Measurements from ENCODE around the gene IPP.

The IPP gene

DNA sequence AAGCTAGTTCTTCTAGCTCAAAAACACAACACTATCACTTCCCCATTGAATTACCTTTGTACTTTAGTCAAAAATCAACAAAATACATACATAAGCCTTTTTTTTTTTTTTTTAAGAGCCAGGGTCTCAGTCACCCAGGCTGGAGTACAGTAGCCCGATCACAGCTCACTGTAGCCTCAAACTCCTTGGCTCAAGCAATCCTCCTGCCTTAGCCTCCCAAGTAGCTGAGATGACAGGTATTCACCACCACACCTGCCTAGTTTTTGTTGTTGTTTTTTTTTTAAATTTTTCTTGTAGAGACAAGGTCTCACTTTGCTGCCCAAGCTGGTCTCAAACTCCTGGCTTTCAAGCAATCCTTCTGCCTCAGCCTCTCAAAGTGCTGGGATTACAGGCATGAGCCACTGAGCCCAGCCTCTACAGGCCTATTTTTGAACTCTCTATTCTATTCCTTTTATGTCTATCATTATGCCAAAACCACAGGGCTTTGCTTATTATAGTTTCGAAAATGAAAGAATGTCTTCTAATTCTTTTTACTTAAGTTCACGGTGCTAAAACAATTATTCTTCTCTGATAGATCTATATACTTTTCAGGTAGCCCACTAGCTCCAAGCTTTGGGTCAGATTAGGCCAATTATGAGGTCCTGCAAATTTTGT is 93.8 kb downstream of the IPP start (continued):
- no peak for TF ChIP-seq ZNF324 (tag by site-specific recombination; IDR thresholded peaks at IDR 0.05)
- no peak for TF ChIP-seq ZNF837 (tag by site-specific recombination; IDR thresholded peaks at IDR 0.05)
- TF ChIP-seq, protein P1, sequence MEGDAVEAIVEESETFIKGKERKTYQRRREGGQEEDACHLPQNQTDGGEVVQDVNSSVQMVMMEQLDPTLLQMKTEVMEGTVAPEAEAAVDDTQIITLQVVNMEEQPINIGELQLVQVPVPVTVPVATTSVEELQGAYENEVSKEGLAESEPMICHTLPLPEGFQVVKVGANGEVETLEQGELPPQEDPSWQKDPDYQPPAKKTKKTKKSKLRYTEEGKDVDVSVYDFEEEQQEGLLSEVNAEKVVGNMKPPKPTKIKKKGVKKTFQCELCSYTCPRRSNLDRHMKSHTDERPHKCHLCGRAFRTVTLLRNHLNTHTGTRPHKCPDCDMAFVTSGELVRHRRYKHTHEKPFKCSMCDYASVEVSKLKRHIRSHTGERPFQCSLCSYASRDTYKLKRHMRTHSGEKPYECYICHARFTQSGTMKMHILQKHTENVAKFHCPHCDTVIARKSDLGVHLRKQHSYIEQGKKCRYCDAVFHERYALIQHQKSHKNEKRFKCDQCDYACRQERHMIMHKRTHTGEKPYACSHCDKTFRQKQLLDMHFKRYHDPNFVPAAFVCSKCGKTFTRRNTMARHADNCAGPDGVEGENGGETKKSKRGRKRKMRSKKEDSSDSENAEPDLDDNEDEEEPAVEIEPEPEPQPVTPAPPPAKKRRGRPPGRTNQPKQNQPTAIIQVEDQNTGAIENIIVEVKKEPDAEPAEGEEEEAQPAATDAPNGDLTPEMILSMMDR (tag by site-specific recombination; IDR thresholded peaks at IDR 0.05): no peak

DNA sequence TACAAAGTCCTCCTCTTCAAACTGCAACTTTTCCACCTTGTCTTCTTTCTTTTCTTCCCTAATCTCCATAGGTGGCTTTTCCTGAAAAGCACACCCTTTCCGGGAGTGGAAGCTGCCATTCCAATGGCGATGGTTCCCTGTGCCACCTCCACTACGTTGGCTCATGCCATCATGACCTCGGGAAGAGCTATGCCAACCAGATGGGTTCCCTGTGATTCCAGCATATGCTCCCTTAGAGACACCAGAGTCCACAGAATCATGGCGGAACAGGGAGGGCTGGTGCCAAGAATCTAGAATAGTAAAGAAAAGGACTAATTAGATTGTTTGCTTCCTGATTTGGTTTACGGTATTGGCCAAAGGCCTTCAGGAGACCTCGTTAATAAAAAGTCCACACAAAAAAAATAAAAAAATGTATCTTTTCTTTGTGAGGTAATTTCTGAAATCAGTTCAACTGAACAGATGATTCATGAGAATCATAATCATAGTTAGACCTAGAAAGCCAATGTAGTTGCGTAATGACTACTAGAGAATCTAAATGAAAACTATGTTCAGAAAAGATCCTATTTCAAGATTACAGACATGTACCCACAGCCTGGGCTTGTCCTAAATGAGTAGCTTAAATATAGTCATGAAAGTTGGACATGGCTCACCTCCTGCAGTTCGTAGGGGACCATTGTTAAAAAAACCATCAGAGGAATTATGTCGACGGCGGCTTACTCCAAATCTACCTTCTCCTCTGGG is 95.7 kb downstream of the IPP start:
- TF ChIP-seq PRDM1 (tag by site-specific recombination; IDR thresholded peaks at IDR 0.05) (no peak), GLIS1 (tag by site-specific recombination; IDR thresholded peaks at IDR 0.05) (no peak), SP3 (tag by site-specific recombination; IDR thresholded peaks at IDR 0.05) (no peak), ZSCAN23 (tag by site-specific recombination; IDR thresholded peaks at IDR 0.05) (no peak), ZNF404 (tag by site-specific recombination; IDR thresholded peaks at IDR 0.05) (no peak), ZNF133 (tag by site-specific recombination; IDR thresholded peaks at IDR 0.05) (no peak), SCRT1 (tag by site-specific recombination; IDR thresholded peaks at IDR 0.05; ENCODE audit: borderline replicate concordance) (no peak), GLI2 (tag by site-specific recombination; IDR thresholded peaks at IDR 0.05; ENCODE audit: borderline replicate concordance, low read depth) (no peak), ZNF654 (tag by site-specific recombination; IDR thresholded peaks at IDR 0.05; ENCODE audit: low read depth) (no peak)
- TF ChIP-seq, protein P2, sequence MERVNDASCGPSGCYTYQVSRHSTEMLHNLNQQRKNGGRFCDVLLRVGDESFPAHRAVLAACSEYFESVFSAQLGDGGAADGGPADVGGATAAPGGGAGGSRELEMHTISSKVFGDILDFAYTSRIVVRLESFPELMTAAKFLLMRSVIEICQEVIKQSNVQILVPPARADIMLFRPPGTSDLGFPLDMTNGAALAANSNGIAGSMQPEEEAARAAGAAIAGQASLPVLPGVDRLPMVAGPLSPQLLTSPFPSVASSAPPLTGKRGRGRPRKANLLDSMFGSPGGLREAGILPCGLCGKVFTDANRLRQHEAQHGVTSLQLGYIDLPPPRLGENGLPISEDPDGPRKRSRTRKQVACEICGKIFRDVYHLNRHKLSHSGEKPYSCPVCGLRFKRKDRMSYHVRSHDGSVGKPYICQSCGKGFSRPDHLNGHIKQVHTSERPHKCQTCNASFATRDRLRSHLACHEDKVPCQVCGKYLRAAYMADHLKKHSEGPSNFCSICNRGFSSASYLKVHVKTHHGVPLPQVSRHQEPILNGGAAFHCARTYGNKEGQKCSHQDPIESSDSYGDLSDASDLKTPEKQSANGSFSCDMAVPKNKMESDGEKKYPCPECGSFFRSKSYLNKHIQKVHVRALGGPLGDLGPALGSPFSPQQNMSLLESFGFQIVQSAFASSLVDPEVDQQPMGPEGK (tag by site-specific recombination; IDR thresholded peaks at IDR 0.05): no peak
- TF ChIP-seq, protein P3, sequence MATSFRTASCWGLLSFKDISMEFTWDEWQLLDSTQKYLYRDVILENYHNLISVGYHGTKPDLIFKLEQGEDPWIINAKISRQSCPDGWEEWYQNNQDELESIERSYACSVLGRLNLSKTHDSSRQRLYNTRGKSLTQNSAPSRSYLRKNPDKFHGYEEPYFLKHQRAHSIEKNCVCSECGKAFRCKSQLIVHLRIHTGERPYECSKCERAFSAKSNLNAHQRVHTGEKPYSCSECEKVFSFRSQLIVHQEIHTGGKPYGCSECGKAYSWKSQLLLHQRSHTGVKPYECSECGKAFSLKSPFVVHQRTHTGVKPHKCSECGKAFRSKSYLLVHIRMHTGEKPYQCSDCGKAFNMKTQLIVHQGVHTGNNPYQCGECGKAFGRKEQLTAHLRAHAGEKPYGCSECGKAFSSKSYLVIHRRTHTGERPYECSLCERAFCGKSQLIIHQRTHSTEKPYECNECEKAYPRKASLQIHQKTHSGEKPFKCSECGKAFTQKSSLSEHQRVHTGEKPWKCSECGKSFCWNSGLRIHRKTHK (tag by site-specific recombination; IDR thresholded peaks at IDR 0.05): no peak
- TF ChIP-seq, protein P1 (tag by site-specific recombination; IDR thresholded peaks at IDR 0.05): no peak
- TF ChIP-seq, protein P4, sequence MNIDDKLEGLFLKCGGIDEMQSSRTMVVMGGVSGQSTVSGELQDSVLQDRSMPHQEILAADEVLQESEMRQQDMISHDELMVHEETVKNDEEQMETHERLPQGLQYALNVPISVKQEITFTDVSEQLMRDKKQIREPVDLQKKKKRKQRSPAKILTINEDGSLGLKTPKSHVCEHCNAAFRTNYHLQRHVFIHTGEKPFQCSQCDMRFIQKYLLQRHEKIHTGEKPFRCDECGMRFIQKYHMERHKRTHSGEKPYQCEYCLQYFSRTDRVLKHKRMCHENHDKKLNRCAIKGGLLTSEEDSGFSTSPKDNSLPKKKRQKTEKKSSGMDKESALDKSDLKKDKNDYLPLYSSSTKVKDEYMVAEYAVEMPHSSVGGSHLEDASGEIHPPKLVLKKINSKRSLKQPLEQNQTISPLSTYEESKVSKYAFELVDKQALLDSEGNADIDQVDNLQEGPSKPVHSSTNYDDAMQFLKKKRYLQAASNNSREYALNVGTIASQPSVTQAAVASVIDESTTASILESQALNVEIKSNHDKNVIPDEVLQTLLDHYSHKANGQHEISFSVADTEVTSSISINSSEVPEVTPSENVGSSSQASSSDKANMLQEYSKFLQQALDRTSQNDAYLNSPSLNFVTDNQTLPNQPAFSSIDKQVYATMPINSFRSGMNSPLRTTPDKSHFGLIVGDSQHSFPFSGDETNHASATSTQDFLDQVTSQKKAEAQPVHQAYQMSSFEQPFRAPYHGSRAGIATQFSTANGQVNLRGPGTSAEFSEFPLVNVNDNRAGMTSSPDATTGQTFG (tag by site-specific recombination; IDR thresholded peaks at IDR 0.05; ENCODE audit: borderline replicate concordance): no peak
- no peak overlapping the region for H3K27ac ChIP-seq (ENCODE audit: extremely low read depth, low read depth, low read length)
- no peaks in the 10 kb centered on the region for H3K4me1 ChIP-seq (ENCODE audit: control insufficient read depth, insufficient read depth, low read length)
- ChIA-PET POLR2A (no interaction called here), CTCF (interaction anchor here (0.6 to 1.8 kb wide), 3 partner anchors 10 to 188 kb away, joined by 5 to 7 read pairs (median 7); no protein-coding TSS in a partner anchor)
- H3K9me3 ChIP-seq (ENCODE audit: control insufficient read depth, insufficient read depth, low read depth, low read length): no peaks in the 10 kb centered on the region
- peaks cover 56 to 98% of the 10 kb centered on the region in 2 experiments for H3K36me3 ChIP-seq (ENCODE audit: control insufficient read depth in 2 of 2, insufficient read depth in 1 of 2, low read length in 2 of 2)
- no peak overlapping the region for H3K4me3 ChIP-seq (ENCODE audit: low read depth, low read length)

All from HEK293 (cell line).